Measurements from ENCODE around the gene PHKB. TPM values are rescaled to one million over a fixed set of nuclear protein-coding genes. Genes with fewer than 3 reads are reported as not detected.

The PHKB gene
- total RNA-seq, 2 donors from 2014 or later = 75.7 to 93.8 TPM

Other genes starting within 250 kb of the PHKB start
- gene ITFG1, start 268 bp upstream of the PHKB start, total RNA-seq = 10 to 100 TPM; 47.7 to 68.6 TPM